ENCODE data around the gene TYSND1. TPM values are rescaled to one million over a fixed set of nuclear protein-coding genes. Genes with fewer than 3 reads are reported as not detected.

The TYSND1 gene
- total and polyA plus RNA-seq, 3 experiments from 2014 or later = 14.7 to 21.1 (median 16.3) TPM

- Histone ChIP-seq H3K4me3 (ENCODE audit: low read length) (no peak overlapping the region), H3K36me3 (ENCODE audit: insufficient read depth, low read length) (peaks cover 5% of the 10 kb centered on the region), H3K4me1 (ENCODE audit: insufficient read depth, low read length) (peaks cover 11% of the 10 kb centered on the region), H3K9me3 (ENCODE audit: low read length) (no peaks in the 10 kb centered on the region), H3K27ac (ENCODE audit: low read depth, low read length) (no peak overlapping the region), H3K27me3 (ENCODE audit: insufficient read depth, low read length, poor library complexity, severe bottlenecking) (no peaks in the 10 kb centered on the region)
- DNase-seq = no peak
- no peaks in the 10 kb centered on the region for H3K27me3 Mint-ChIP-seq
- peaks cover 31 to 38% (median 37%) of the 10 kb centered on the region in 3 donors for H3K4me1 Mint-ChIP-seq
- ChIA-PET POLR2A (no interaction called here), CTCF (interaction anchor here (2.7 kb wide), 1 partner anchor 23 kb away, joined by 14 read pairs; no protein-coding TSS in a partner anchor)
- H3K36me3 Mint-ChIP-seq = peaks cover 0 to 32% (median 6%) of the 10 kb centered on the region in 3 donors
- H3K27ac Mint-ChIP-seq = peak overlapping the region in 1 of 8 donors; percentile 60
- no peaks in the 10 kb centered on the region for H3K9me3 Mint-ChIP-seq
- no peak overlapping the region for H3K4me3 Mint-ChIP-seq
Measured at GRCh38 chr10:70139151-70139996, 7.1 kb downstream of the TYSND1 start.

- ChIA-PET CTCF (interaction anchor here (2.7 kb wide), 1 partner anchor 22 kb away, joined by 14 read pairs; no protein-coding TSS in a partner anchor), POLR2A (interaction anchor here (0.6 kb wide), 1 partner anchor 802 kb away, joined by 4 read pairs; no protein-coding TSS in a partner anchor)
- Mint-ChIP-seq H3K36me3 (peaks cover 0 to 30% (median 6%) of the 10 kb centered on the region in 3 donors), H3K9me3 (no peaks in the 10 kb centered on the region), H3K27me3 (peaks cover 0 to under 1% of the 10 kb centered on the region in 2 donors), H3K27ac (peak overlapping the region in 2 of 8 donors; percentile 24 to 61), H3K4me1 (peaks cover 26 to 33% (median 33%) of the 10 kb centered on the region in 3 donors), H3K4me3 (no peak overlapping the region)
- Histone ChIP-seq H3K36me3 (ENCODE audit: insufficient read depth, low read length) (peaks cover 5% of the 10 kb centered on the region), H3K9me3 (ENCODE audit: low read length) (no peaks in the 10 kb centered on the region), H3K27ac (ENCODE audit: low read depth, low read length) (no peak overlapping the region), H3K27me3 (ENCODE audit: insufficient read depth, low read length, poor library complexity, severe bottlenecking) (no peaks in the 10 kb centered on the region), H3K4me3 (ENCODE audit: low read length) (no peak overlapping the region), H3K4me1 (ENCODE audit: insufficient read depth, low read length) (no peaks in the 10 kb centered on the region)
- no peak for DNase-seq
Measured at GRCh38 chr10:70137927-70138883, 8.3 kb downstream of the TYSND1 start.

GRCh38 chr10:70137135-70137534 is 9.4 kb downstream of the TYSND1 start:
- no peaks in the 10 kb centered on the region for H3K9me3 Mint-ChIP-seq
- H3K27me3 ChIP-seq (ENCODE audit: insufficient read depth, low read length, poor library complexity, severe bottlenecking) = no peaks in the 10 kb centered on the region
- H3K4me1 Mint-ChIP-seq = peaks cover 28 to 37% (median 33%) of the 10 kb centered on the region in 3 donors
- POLR2A ChIA-PET = interaction anchor here (0.5 to 0.7 kb wide), 2 partner anchors 8 to 913 kb away, joined by 7 to 12 read pairs; no protein-coding TSS in a partner anchor
- H3K27ac ChIP-seq (ENCODE audit: low read depth, low read length) = no peak overlapping the region
- H3K36me3 Mint-ChIP-seq = peaks cover 0 to 25% (median 6%) of the 10 kb centered on the region in 3 donors
- peak overlapping the region in 2 of 7 donors; percentile 23 to 49 for H3K4me3 Mint-ChIP-seq
- no peaks in the 10 kb centered on the region for H3K9me3 ChIP-seq (ENCODE audit: low read length)
- peaks cover 0 to 1% of the 10 kb centered on the region in 2 donors for H3K27me3 Mint-ChIP-seq
- peak overlapping the region in 3 of 8 donors; percentile 24 to 78 (median 61) for H3K27ac Mint-ChIP-seq
- peaks cover 5% of the 10 kb centered on the region for H3K36me3 ChIP-seq (ENCODE audit: insufficient read depth, low read length)
- CTCF ChIA-PET = interaction anchor here (2.2 to 2.7 kb wide), 3 partner anchors 8 to 21 kb away, joined by 10 to 22 read pairs (median 14); partner anchors contain the start of gene TYSND1
- H3K4me3 ChIP-seq (ENCODE audit: low read length) = no peak overlapping the region
- peaks cover 4% of the 10 kb centered on the region for H3K4me1 ChIP-seq (ENCODE audit: insufficient read depth, low read length)
- DNase-seq = no peak

- H3K4me1 ChIP-seq (ENCODE audit: insufficient read depth, low read length) = peaks cover 11% of the 10 kb centered on the region
- peaks cover 5% of the 10 kb centered on the region for H3K36me3 ChIP-seq (ENCODE audit: insufficient read depth, low read length)
- H3K9me3 ChIP-seq (ENCODE audit: low read length) = no peaks in the 10 kb centered on the region
- H3K4me1 Mint-ChIP-seq = peaks cover 31 to 47% (median 42%) of the 10 kb centered on the region in 3 donors
- POLR2A ChIA-PET = no interaction called here
- no peak overlapping the region for H3K27ac ChIP-seq (ENCODE audit: low read depth, low read length)
- peaks cover 0 to 23% (median 6%) of the 10 kb centered on the region in 3 donors for H3K36me3 Mint-ChIP-seq
- H3K27me3 Mint-ChIP-seq = peaks cover 0 to 1% of the 10 kb centered on the region in 2 donors
- peak overlapping the region in 1 of 7 donors; percentile 60 for H3K4me3 Mint-ChIP-seq
- CTCF ChIA-PET = interaction anchor here (0.6 to 2.5 kb wide), 3 partner anchors 10 to 74 kb away, joined by 3 to 22 read pairs (median 10); partner anchors contain the start of gene TYSND1
- no peak overlapping the region for H3K4me3 ChIP-seq (ENCODE audit: low read length)
- peak overlapping the region in 1 of 8 donors; percentile 17 for H3K27ac Mint-ChIP-seq
- DNase-seq = no peak
- no peaks in the 10 kb centered on the region for H3K27me3 ChIP-seq (ENCODE audit: insufficient read depth, low read length, poor library complexity, severe bottlenecking)
- H3K9me3 Mint-ChIP-seq = no peaks in the 10 kb centered on the region
Measured at GRCh38 chr10:70135684-70136083, 10.8 kb downstream of the TYSND1 start.

- peaks cover 5% of the 10 kb centered on the region for H3K36me3 ChIP-seq (ENCODE audit: insufficient read depth, low read length)
- H3K9me3 Mint-ChIP-seq = no peaks in the 10 kb centered on the region
- no peak for DNase-seq
- H3K27ac ChIP-seq (ENCODE audit: low read depth, low read length) = no peak overlapping the region
- peaks cover 0 to 1% of the 10 kb centered on the region in 2 donors for H3K27me3 Mint-ChIP-seq
- POLR2A ChIA-PET = no interaction called here
- H3K4me3 ChIP-seq (ENCODE audit: low read length) = no peak overlapping the region
- H3K9me3 ChIP-seq (ENCODE audit: low read length) = no peaks in the 10 kb centered on the region
- H3K4me1 ChIP-seq (ENCODE audit: insufficient read depth, low read length) = peaks cover 11% of the 10 kb centered on the region
- peak overlapping the region in 1 of 7 donors; percentile 60 for H3K4me3 Mint-ChIP-seq
- peaks cover 0 to 17% (median 5%) of the 10 kb centered on the region in 3 donors for H3K36me3 Mint-ChIP-seq
- no peaks in the 10 kb centered on the region for H3K27me3 ChIP-seq (ENCODE audit: insufficient read depth, low read length, poor library complexity, severe bottlenecking)
- H3K27ac Mint-ChIP-seq = peak overlapping the region in 2 of 8 donors; percentile 14 to 41
- CTCF ChIA-PET = interaction anchor here (2.2 to 2.5 kb wide), 2 partner anchors 11 to 19 kb away, joined by 10 to 22 read pairs; partner anchors contain the start of gene TYSND1
- peaks cover 32 to 48% (median 46%) of the 10 kb centered on the region in 3 donors for H3K4me1 Mint-ChIP-seq
Measured at GRCh38 chr10:70135046-70135445, 11.5 kb downstream of the TYSND1 start.

- no peaks in the 10 kb centered on the region for H3K36me3 ChIP-seq (ENCODE audit: insufficient read depth, low read length)
- H3K27ac ChIP-seq (ENCODE audit: low read depth, low read length) = peak within 1 kb of the TSS; percentile 54
- Mint-ChIP-seq H3K27ac (peak within 1 kb of the TSS; percentile 70 to 96 (median 89)), H3K4me3 (peak within 1 kb of the TSS; percentile 83 to 96 (median 89)), H3K36me3 (peaks cover 0 to 8% (median 2%) of the 10 kb centered on the region in 3 donors), H3K9me3 (no peaks in the 10 kb centered on the region), H3K27me3 (peaks cover 0 to 1% of the 10 kb centered on the region in 2 donors), H3K4me1 (peaks cover 28 to 43% (median 39%) of the 10 kb centered on the region in 3 donors)
- peaks cover 11% of the 10 kb centered on the region for H3K4me1 ChIP-seq (ENCODE audit: insufficient read depth, low read length)
- H3K4me3 ChIP-seq (ENCODE audit: low read length) = peak within 1 kb of the TSS; percentile 77
- peak; percentile 22 to 73 (median 42) for DNase-seq
- CTCF ChIA-PET = interaction anchor here (1.8 kb wide), 1 partner anchor 10 kb away, joined by 4 read pairs; no protein-coding TSS in a partner anchor
- H3K9me3 ChIP-seq (ENCODE audit: low read length) = no peaks in the 10 kb centered on the region
- POLR2A ChIA-PET = no interaction called here
- no peaks in the 10 kb centered on the region for H3K27me3 ChIP-seq (ENCODE audit: insufficient read depth, low read length, poor library complexity, severe bottlenecking)
Measured at GRCh38 chr10:70132098-70133029, 14.1 kb downstream of the TYSND1 start, which contains the start of gene AIFM2. AIFM2 (minus strand) TSS chr10:70132825; CDS start chr10:70124084, 8,741 bp downstream.
